ENCODE data around the gene EMSY. TPM values are rescaled to one million over a fixed set of nuclear protein-coding genes. Genes with fewer than 3 reads are reported as not detected.

The EMSY gene
- total and polyA plus RNA-seq, 8 donors, result 18.2 to 43.9 (median 36.9) TPM

- no peak overlapping the region for H3K4me3 ChIP-seq
- H3K36me3 ChIP-seq, result peaks cover 0 to 41% of the 10 kb centered on the region in 2 donors
- intact Hi-C loops (cut with DNase I), result loop anchor here in 1 of 2 donors (10.0 kb wide), 1 partner anchor 74 kb away; no protein-coding TSS in a partner anchor
- no peaks in the 10 kb centered on the region for H3K27me3 ChIP-seq
- H3K9me3 ChIP-seq, result no peaks in the 10 kb centered on the region
- H3K4me1 ChIP-seq, result peaks cover 5 to 16% of the 10 kb centered on the region in 2 donors
- ATAC-seq, result no peak
- no peak for TF ChIP-seq CTCF (IDR thresholded peaks at IDR 0.05)
- no peak overlapping the region for H3K27ac ChIP-seq
- DNase-seq, result no peak
These were observed 3.7 kb downstream of the EMSY start for GRCh38 chr11:76448506-76448905.

DNA sequence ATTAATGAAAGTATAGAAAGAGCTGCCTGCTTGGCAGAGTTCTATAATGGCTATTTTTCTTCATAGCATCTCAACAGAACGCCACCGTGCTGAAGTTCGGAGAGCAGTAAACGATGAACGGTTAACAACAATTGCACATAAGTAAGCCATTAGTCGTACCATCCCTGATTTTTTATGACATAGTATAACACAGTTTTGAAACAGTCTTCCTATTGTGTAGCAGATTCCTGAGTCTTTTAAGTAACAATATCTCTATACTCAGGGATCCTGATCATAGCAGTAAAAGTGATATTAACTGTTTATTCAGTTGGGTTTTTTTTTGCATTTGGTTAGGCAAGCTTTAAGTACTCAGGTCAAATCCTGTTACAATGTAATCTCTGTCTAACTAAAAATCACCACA is 8.4 kb downstream of the EMSY start:
- Histone ChIP-seq H3K4me3 (no peak overlapping the region), H3K36me3 (peaks cover 0 to 51% of the 10 kb centered on the region in 2 donors), H3K4me1 (no peaks in the 10 kb centered on the region), H3K9me3 (no peaks in the 10 kb centered on the region), H3K27me3 (no peaks in the 10 kb centered on the region), H3K27ac (no peak overlapping the region)
- ATAC-seq (no peak), DNase-seq (no peak)
- intact Hi-C loops (cut with DNase I), result no loop called here
- TF ChIP-seq CTCF (IDR thresholded peaks at IDR 0.05), result no peak

GRCh38 chr11:76455331-76455730 is 10.5 kb downstream of the EMSY start:
- no peak for TF ChIP-seq CTCF (IDR thresholded peaks at IDR 0.05)
- H3K36me3 ChIP-seq, result peaks cover 0 to 56% of the 10 kb centered on the region in 2 donors
- H3K9me3 ChIP-seq, result no peaks in the 10 kb centered on the region
- H3K4me1 ChIP-seq, result no peaks in the 10 kb centered on the region
- DNase-seq (peak in 1 of 4 donors; percentile 8), ATAC-seq (no peak)
- H3K4me3 ChIP-seq, result no peak overlapping the region
- H3K27me3 ChIP-seq, result no peaks in the 10 kb centered on the region
- no peak overlapping the region for H3K27ac ChIP-seq
- intact Hi-C loops (cut with DNase I), result no loop called here

DNA sequence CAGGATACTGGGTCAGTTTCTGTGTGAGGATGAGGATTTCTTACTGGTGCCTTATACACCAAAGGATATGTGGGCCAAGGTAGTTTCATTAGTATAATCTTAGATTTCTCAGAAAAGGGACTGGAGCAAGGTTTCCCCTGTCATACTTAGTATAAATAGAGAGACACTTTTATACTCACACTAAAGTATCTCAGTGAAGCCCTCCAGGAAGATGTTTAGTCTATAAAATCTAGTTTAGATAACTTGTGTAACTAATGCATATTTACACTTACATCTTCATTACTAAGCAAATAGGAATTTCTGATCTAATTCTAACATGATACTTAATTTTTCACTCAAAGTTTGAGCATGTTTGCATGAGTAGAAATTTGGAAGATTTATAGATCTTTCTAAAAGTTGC is 11.1 kb downstream of the EMSY start:
- Histone ChIP-seq H3K27me3 (no peaks in the 10 kb centered on the region), H3K36me3 (peaks cover 0 to 58% of the 10 kb centered on the region in 2 donors), H3K27ac (no peak overlapping the region), H3K4me1 (peaks cover 0 to 3% of the 10 kb centered on the region in 2 donors), H3K4me3 (no peak overlapping the region), H3K9me3 (no peaks in the 10 kb centered on the region)
- TF ChIP-seq CTCF (IDR thresholded peaks at IDR 0.05), result no peak
- intact Hi-C loops (cut with DNase I), result no loop called here
- no peak for DNase-seq
- ATAC-seq, result no peak

GRCh38 chr11:76456571-76456970 is 11.8 kb downstream of the EMSY start:
- Histone ChIP-seq H3K27ac (no peak overlapping the region), H3K36me3 (peaks cover 0 to 60% of the 10 kb centered on the region in 2 donors), H3K4me1 (peaks cover 0 to 6% of the 10 kb centered on the region in 2 donors), H3K9me3 (no peaks in the 10 kb centered on the region), H3K27me3 (no peaks in the 10 kb centered on the region), H3K4me3 (no peak overlapping the region)
- intact Hi-C loops (cut with DNase I), result no loop called here
- ATAC-seq, result no peak
- DNase-seq, result no peak
- no peak for TF ChIP-seq CTCF (IDR thresholded peaks at IDR 0.05)

Measured in left lung (tissue), 10 donors.